ENCODE measurements around the gene BICDL2. TPM values are rescaled to one million over a fixed set of nuclear protein-coding genes. Genes with fewer than 3 reads are reported as not detected.

BICDL2 gene
- total and polyA plus RNA-seq, 3 donors from 2014 or later: 0.29 to 1.3 (median 0.37) TPM

GRCh38 chr16:3023669-3024478 is 12.9 kb downstream of the BICDL2 start, which contains the start of the genes HCFC1R1 and THOC6:
Gene HCFC1R1, minus strand, starts transcription at chr16:3023942. Its CDS starts 1 bp downstream, at chr16:3023941.
Gene THOC6, plus strand, starts transcription at chr16:3024035. Its CDS starts 292 bp downstream, at chr16:3024327.
- intact Hi-C loops (cut with DNase I; ENCODE audit: low total_unique reads): no loop called here
- WGBS, 2 donors: 0 to 1% methylated on average over 10 to 69 of the region's 69 CpGs
- H3K4me3 ChIP-seq: peak within 1 kb of the TSS; percentile 58 to 79
- no peak for TF ChIP-seq CTCF (IDR thresholded peaks at IDR 0.05)
- TF ChIP-seq POLR2A (IDR thresholded peaks at IDR 0.05): no peak
- no peaks in the 10 kb centered on the region for H3K9me3 ChIP-seq
- peaks cover 35% of the 10 kb centered on the region for H3K4me1 ChIP-seq
- peak; percentile 99 for DNase-seq
- H3K36me3 ChIP-seq (ENCODE audit: low read depth, missing control alignments): no peaks in the 10 kb centered on the region
- peak within 1 kb of the TSS; percentile 88 to 94 for H3K27ac ChIP-seq
- H3K27me3 ChIP-seq: no peaks in the 10 kb centered on the region

DNA sequence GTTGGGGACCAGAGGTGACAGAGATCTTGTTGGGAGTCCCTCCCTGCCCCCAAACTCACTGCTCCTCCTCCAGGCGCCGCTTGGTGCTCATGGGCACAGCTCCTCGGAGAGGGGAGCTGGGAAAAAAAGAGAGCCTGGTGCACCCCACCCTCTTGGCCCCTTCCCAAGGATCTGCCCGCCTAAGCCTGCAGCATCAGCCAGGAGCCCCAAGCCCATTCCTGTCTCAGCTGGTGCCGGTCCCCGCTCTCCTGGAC is 13.4 kb downstream of the BICDL2 start:
- Histone ChIP-seq H3K9me3 (no peaks in the 10 kb centered on the region), H3K36me3 (ENCODE audit: low read depth, missing control alignments) (no peaks in the 10 kb centered on the region), H3K4me1 (peaks cover 35% of the 10 kb centered on the region), H3K27me3 (no peaks in the 10 kb centered on the region), H3K4me3 (peak overlapping the region; percentile 58 to 79), H3K27ac (peak overlapping the region; percentile 88 to 94)
- intact Hi-C loops (cut with DNase I; ENCODE audit: low total_unique reads): no loop called here
- no peak for DNase-seq
- TF ChIP-seq POLR2A (IDR thresholded peaks at IDR 0.05) (no peak), CTCF (IDR thresholded peaks at IDR 0.05) (no peak)
- 0 to 7% methylated on average over 1 to 6 of the region's 6 CpGs for WGBS, 2 donors

DNA sequence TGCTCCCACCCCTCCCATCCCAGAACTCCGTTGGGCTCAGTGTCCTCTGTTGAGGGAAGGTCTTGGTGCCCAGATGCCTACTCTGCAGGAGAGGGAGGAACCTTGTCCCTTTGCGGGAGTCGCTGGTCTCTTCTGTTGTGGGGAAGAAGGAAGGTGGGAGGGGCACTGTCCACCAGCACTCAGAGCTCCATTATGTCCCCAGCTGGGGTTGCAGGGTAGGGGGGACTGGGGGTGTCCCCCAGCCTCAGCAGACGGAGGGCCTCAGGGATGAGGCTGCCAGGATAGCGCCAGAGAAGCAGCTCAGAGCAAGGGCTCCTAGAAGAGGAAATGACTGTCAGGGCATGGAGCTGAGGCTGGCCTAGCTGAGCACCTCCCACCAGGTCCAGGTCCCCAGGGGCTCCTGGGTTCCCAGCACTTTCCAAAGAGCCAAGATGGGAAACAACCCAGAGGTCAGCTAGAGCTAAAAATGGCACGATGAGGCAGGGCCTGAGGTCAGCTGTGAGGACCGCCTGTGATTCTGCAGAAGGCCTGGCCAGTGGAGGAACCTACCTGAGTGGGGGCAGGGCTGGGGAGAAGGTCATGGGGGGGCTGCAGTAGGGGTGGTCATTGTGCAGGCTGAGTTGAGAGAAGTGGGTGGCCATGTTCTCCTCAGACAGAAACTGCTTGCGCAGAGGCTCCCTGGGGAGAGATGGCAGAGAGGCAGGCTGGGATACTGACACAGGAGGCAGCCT is 13.9 kb downstream of the BICDL2 start:
- no peak for DNase-seq
- no peaks in the 10 kb centered on the region for H3K36me3 ChIP-seq (ENCODE audit: low read depth, missing control alignments)
- peaks cover 35% of the 10 kb centered on the region for H3K4me1 ChIP-seq
- H3K27me3 ChIP-seq: no peaks in the 10 kb centered on the region
- H3K4me3 ChIP-seq: peak overlapping the region; percentile 58 to 79
- intact Hi-C loops (cut with DNase I; ENCODE audit: low total_unique reads): no loop called here
- WGBS, 2 donors: 14 to 21% methylated on average over 4 to 8 of the region's 8 CpGs
- H3K9me3 ChIP-seq: no peaks in the 10 kb centered on the region
- peak overlapping the region; percentile 88 to 94 for H3K27ac ChIP-seq
- TF ChIP-seq POLR2A (IDR thresholded peaks at IDR 0.05) (no peak), CTCF (IDR thresholded peaks at IDR 0.05) (no peak)

DNA sequence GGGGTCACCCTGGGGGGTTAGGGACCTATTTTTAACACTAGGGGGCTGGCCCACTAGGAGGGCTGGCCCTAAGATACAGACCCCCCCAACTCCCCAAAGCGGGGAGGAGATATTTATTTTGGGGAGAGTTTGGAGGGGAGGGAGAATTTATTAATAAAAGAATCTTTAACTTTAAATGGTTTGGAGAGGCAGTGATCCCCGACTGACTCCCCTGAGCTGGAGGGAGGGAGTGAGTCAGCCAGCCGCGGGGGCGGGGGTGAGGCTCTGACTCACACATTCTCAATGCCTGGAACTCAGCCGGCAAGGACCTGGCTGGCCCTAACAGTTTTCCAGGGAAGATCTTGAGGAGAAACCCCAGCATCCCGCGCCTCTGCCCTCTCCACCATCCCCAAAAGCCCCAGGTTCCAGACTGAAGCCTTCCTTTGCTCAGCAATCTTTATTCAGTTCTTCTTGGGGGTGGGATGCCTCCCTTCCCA is 14.5 kb downstream of the BICDL2 start:
- H3K27ac ChIP-seq: peak overlapping the region; percentile 66 to 94
- no peaks in the 10 kb centered on the region for H3K27me3 ChIP-seq
- 4 to 6% methylated on average over 8 of the region's 8 CpGs for WGBS, 2 donors
- intact Hi-C loops (cut with DNase I; ENCODE audit: low total_unique reads): no loop called here
- H3K4me3 ChIP-seq: no peak overlapping the region
- peaks cover 35% of the 10 kb centered on the region for H3K4me1 ChIP-seq
- no peaks in the 10 kb centered on the region for H3K9me3 ChIP-seq
- no peaks in the 10 kb centered on the region for H3K36me3 ChIP-seq (ENCODE audit: low read depth, missing control alignments)
- peak; percentile 93 for DNase-seq
- TF ChIP-seq POLR2A (IDR thresholded peaks at IDR 0.05) (no peak), CTCF (IDR thresholded peaks at IDR 0.05) (no peak)

Data from testis (tissue), 3 donors.